Limb (tissue), 2 donors: ENCODE data around the gene CASS4.
"Not testable (repeated sequence)": the region's sequence is repeated elsewhere in the genome, so short reads cannot be mapped to it uniquely, and the experiment has no call there.

Experiments used
- DNase-seq, 2 donors: peaks; one replicate each; pipeline ENCODE4 v3.0.0-alpha.2; 2016; ENCODE audit errors: extremely low spot score in 2 of 2

The CASS4 gene, protein sequence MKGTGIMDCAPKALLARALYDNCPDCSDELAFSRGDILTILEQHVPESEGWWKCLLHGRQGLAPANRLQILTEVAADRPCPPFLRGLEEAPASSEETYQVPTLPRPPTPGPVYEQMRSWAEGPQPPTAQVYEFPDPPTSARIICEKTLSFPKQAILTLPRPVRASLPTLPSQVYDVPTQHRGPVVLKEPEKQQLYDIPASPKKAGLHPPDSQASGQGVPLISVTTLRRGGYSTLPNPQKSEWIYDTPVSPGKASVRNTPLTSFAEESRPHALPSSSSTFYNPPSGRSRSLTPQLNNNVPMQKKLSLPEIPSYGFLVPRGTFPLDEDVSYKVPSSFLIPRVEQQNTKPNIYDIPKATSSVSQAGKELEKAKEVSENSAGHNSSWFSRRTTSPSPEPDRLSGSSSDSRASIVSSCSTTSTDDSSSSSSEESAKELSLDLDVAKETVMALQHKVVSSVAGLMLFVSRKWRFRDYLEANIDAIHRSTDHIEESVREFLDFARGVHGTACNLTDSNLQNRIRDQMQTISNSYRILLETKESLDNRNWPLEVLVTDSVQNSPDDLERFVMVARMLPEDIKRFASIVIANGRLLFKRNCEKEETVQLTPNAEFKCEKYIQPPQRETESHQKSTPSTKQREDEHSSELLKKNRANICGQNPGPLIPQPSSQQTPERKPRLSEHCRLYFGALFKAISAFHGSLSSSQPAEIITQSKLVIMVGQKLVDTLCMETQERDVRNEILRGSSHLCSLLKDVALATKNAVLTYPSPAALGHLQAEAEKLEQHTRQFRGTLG

DNA sequence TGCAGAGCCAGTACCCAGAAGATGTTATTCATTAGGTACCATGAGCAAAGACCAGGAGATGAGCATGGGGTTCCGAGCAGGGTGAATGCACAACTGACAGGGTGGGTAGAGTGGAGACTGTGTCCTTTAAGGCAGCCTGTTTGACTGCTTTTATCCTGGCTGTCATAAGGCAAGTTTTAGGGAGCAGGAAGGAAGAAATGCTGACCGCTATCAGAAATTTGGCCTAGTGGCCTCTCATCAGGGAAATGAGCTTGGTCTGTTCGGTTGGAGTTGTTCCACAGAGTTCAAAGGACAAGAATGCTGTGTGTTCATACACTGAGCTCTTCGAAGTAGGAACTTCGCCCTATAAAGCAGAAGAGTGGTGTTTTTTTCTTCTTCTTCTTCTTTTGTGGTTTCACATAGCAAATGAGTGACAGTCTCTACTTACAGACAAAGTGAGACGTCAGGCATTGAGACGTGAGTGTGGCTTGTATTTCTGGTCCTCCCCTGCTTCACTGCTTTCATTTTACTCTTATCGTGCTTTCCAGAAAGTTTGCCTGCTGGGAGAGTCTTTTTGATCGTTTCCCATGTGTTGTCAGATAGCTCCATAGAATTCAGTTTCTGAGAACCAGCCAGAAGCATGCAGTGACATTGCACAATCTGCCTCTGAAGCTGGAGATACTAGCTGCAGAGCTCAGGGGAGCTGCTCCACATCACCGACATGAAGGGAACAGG, at the start of gene CASS4:
Gene CASS4 (plus strand): TSS at position 502 of the 714 bp plus-strand sequence. CDS start 199 bp downstream, at position 701.
- no peak for DNase-seq

- DNase-seq: no peak
These were observed 49.1 kb upstream of the CASS4 start for GRCh38 chr20:56362833-56363413.

DNA sequence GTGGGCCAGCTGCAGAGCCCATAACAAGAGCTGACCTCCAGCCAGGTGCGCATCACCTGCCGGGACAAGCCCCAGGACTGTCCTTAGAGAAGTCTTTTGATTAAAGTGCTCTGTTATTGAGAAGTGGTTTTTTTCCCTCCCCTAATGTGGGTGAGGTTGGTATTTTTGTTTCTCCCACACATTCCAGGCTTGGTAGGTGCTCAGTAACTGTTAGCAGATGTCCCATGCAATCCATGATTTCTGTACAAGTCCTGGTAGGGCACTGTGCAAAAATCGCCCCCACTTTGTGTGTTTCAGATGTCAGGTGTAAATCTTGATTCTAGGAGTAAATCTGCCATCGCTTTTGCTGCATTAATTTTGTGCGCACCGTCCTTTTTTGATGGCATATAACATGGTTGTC, 48.6 kb upstream of the CASS4 start:
- DNase-seq: no peak

- no peak for DNase-seq
These were observed 43.5 kb upstream of the CASS4 start for GRCh38 chr20:56368351-56369134.

DNA sequence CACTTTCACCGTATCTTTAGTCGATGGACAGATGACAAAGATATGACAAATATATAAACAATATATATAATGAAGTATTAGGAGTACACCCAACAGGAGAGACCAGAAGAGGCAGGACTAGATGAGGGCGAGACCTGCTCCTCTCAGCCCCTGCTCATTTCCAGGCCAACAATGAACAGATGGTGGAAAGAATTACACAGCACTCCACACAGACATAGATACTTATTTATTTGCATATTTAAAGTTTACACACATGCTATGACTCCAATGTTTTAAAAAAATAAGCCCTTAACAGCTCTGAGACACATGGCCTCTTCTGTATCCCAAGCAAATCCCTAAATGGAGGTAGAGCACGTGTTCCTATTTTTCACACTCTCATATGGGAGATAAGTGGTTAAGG, 42.9 kb upstream of the CASS4 start:
- DNase-seq: no peak

DNA sequence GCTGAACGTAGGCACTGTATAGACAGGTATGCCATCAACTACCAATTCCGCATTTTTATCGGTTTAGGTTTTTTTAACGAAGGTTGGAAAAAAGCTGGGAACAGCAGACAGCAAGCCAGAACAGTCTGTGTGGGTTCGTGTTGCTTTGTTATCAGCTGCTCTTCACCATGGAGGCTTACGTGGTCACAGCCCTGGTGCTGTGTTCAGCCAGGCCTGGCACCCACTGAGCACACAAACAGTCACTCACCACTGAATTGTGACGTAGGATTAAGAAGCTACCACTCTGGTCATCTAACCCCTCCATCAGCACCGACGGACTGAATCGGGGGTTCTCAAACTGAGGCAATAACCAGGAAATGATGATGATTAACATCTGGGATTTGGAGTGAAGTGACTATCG, 40.1 kb upstream of the CASS4 start:
- no peak for DNase-seq

DNA sequence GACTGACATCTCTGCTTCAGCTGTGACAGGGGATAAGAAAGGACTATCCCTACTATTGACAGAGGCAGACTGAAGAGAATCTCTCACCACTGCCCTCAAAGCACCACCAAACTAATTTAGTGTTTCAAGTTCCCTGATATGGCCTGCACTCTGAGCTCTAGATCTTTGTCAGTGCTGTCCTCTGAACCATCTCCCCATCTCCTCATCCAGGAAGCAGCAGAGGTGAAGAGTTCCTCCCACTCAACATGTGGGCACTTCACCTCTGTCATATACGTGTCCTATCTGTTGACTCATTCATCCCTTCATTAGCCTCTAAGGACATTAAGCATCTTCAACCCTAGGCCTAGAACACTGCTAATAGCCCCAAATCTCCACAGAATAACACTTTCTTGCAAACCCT, 39.2 kb upstream of the CASS4 start:
- no peak for DNase-seq

GRCh38 chr20:56373942-56374341, 38.1 kb upstream of the CASS4 start:
- DNase-seq: no peak

DNA sequence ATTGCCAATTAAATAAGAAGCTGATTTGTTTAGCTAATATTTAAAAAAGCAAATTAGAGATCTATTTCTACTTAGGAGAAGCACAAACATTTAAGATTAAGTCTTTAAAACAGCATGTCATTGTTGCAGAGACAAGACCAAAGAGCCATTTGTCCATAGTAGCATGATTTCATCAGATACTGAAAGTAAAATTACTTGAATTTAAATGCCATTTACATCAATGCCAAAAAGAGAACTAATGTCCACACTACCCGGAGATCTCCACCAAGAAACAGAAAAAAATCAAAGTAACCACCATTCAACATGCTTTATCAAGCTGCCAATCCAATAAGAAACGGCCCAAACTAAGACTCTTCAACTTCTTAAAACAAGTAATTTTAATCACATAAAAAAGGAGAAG, 35.7 kb upstream of the CASS4 start:
- DNase-seq: no peak

GRCh38 chr20:56378386-56378785, 33.7 kb upstream of the CASS4 start:
- no peak for DNase-seq

- no peak for DNase-seq
These were observed 31.7 kb upstream of the CASS4 start for GRCh38 chr20:56380375-56380774.

GRCh38 chr20:56381501-56381900, 30.6 kb upstream of the CASS4 start:
- DNase-seq: no peak

DNA sequence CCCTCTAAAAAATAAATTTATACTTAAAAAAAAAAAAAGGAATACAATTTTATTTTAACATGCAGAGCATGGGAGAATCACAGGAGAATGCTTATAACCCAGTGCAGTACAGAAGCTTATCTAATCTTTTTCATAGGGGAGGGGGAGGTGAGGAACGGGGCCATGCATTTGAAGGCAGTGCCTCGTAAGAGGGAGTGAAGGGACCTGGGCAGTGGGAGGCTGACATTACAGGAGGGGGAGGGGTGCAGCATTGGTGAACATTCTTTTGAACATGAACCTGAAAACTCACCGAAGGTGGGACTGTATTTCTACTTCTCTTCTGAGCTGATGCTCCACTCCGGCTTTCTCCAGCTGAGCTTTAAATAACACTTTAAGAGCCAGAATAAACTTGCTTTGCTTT, 29.4 kb upstream of the CASS4 start:
- no peak for DNase-seq

GRCh38 chr20:56383334-56383733, 28.7 kb upstream of the CASS4 start:
- no peak for DNase-seq

- no peak for DNase-seq
These were observed 26.9 kb upstream of the CASS4 start for GRCh38 chr20:56385130-56385529.

DNA sequence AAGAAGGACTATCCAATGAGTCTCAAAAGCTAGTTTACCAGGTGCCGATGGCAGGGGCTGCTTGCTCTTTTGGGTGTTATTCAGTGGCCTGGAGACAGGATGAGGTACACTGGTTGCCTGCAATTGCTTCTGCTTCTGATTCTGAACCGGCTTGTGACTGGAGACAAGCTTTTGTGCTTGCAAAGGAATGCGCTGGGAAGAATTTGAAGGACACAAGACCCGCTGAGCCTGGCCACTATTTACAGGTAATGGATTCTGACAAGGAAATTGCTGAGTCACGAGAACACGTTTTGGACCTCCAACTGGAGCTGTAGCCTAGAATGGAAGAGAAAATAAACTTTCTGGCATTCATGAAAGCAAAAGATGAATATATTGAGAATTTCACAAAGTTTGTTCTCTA, 25.8 kb upstream of the CASS4 start:
- no peak for DNase-seq

GRCh38 chr20:56388882-56389281, 23.2 kb upstream of the CASS4 start:
- DNase-seq: no peak

GRCh38 chr20:56389807-56390206, 22.3 kb upstream of the CASS4 start:
- DNase-seq: no peak

DNA sequence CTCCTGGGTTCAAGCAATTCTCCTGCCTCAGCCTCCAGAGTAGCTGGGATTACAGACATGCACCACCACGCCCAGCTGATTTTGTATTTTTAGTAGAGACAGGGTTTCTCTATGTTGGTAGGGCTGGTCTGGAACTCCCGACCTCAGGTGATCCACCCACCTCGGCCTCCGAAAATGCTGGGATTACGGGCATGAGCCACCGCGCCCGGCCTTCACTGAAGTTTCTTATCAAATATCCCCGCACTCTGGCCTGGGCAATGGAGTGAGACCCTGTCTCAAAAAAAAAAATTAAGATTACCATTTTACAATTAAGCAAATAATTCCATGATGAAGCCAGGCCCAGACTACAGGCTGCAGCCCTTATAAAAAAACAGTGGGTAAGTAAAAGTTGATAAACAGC, 21.7 kb upstream of the CASS4 start:
- not testable (repeated sequence) for DNase-seq

GRCh38 chr20:56391037-56391436, 21.0 kb upstream of the CASS4 start:
- no peak for DNase-seq

DNA sequence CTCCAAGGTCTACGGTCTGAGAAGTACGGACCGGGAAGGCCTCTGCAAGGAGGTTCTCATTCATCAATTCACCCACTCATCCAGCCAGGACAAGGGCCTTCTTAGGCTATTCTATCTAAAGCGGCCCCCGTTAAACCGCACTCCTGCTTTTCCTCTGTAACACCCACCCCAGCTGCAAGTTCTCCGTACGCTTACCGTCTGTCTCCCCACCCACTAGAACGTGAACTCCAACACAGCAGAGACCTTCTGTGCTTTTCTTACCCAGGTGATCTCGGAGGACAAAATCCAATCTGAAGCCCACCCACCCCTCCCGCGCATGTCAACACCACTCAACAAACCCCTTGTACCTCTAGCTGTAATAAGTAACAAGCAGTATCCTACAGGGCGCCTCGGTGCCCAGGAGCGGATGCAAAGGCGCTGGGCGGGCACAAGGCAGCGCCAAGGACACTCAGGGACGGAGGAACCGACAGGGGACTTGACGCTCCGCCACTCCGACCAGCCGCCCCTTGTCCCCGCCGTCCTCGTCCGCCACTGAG, 20.4 kb upstream of the CASS4 start:
- DNase-seq: no peak
